Measurements from ENCODE around the gene AACS. TPM values are rescaled to one million over a fixed set of nuclear protein-coding genes. Genes with fewer than 3 reads are reported as not detected.

Gene AACS
- total and polyA plus RNA-seq, 2 of the 8 experiments (the other 6 are each of a cell fraction or from before 2014, with no cell fraction given): 51.9 to 52.4 TPM

- Histone ChIP-seq H2AFZ (ENCODE audit: low read length) (no peak overlapping the region), H2BK20ac (ENCODE audit: low read length) (no peak overlapping the region), H4K5ac (ENCODE audit: insufficient read length, low read depth, low read length) (no peak overlapping the region), H4K20me1 (replicated peaks in 1 of 2; ENCODE audit: control insufficient read depth in 1 of 2, insufficient read depth in 2 of 2, low read length in 2 of 2) (no peaks in the 10 kb centered on the region), H3K79me1 (ENCODE audit: low read depth, low read length) (no peaks in the 10 kb centered on the region; the same call in 1 of the 2 replicates), H3K18ac (ENCODE audit: extremely low read depth, low read length) (no peak overlapping the region), H3K27me3 (replicated peaks in 1 of 4; ENCODE audit: control insufficient read depth in 3 of 4, extremely low read depth in 1 of 4, insufficient read depth in 3 of 4, low read length in 3 of 4) (no peaks in the 10 kb centered on the region), H4K91ac (replicated peaks; ENCODE audit: insufficient read length, low read length) (no peak overlapping the region), H2AK5ac (ENCODE audit: low read depth, low read length) (no peak overlapping the region), H3K9me3 (ENCODE audit: insufficient read depth in 2 of 2, low read depth in 1 of 2, low read length in 1 of 2) (no peaks in the 10 kb centered on the region), H3K9ac (replicated peaks in 1 of 4; ENCODE audit: extremely low read depth in 1 of 4, low read depth in 3 of 4, low read length in 3 of 4) (no peak overlapping the region), H2BK15ac (ENCODE audit: low read length) (no peak overlapping the region), H3K4me3 (ENCODE audit: extremely low read depth in 1 of 4, insufficient read depth in 2 of 4, low read depth in 3 of 4, low read length in 4 of 4) (no peak overlapping the region), H3K56ac (replicated peaks; ENCODE audit: insufficient read length, low read depth, low read length) (no peak overlapping the region), H3K14ac (ENCODE audit: insufficient read length) (no peak overlapping the region), H3K36me3 (ENCODE audit: control insufficient read depth in 2 of 4, insufficient read depth in 4 of 4, low read length in 3 of 4) (no peaks in the 10 kb centered on the region), H2BK12ac (ENCODE audit: low read depth, low read length) (no peak overlapping the region), H3K4me2 (ENCODE audit: insufficient read depth in 1 of 2, low read depth in 2 of 2, low read length in 2 of 2) (no peak overlapping the region), H3K23ac (ENCODE audit: insufficient read length) (no peak overlapping the region), H3K27ac (ENCODE audit: low read depth, low read length) (no peak overlapping the region), H2BK120ac (replicated peaks; ENCODE audit: low read depth, low read length) (no peak overlapping the region), H4K8ac (ENCODE audit: extremely low read depth, insufficient read depth, low read length) (no peak overlapping the region), H3K4me1 (replicated peaks in 1 of 4; ENCODE audit: control insufficient read depth in 3 of 4, insufficient read depth in 4 of 4, low read length in 3 of 4) (no peaks in the 10 kb centered on the region), H3K23me2 (ENCODE audit: low read depth, low read length) (no peaks in the 10 kb centered on the region), H3K79me2 (ENCODE audit: control insufficient read depth in 1 of 2, insufficient read depth in 2 of 2, low read length in 2 of 2) (no peaks in the 10 kb centered on the region), H3K4ac (replicated peaks; ENCODE audit: insufficient read length, low read depth, low read length) (no peak overlapping the region), H2BK5ac (ENCODE audit: low read depth, low read length) (no peak overlapping the region)
- WGBS, 2 experiments (ENCODE audit: extremely low coverage in 1 of 2, insufficient coverage in 1 of 2, insufficient read length in 1 of 2, insufficient replicate concordance in 2 of 2, low coverage in 1 of 2, low lambda C conversion rate in 2 of 2, missing lambda C conversion rate in 1 of 2): 73% methylated on average over 3 of the region's 3 CpGs; no CpG with 5 or more reads in 1 of the 2 experiments
- FAIRE-seq (no peak), DNase-seq (ENCODE audit: low read depth in 1 of 2, low spot score in 2 of 2) (no peak)
- 0 out of 2 replicates have a peak, but pooled peaks have one; percentile 31 for TF ChIP-seq CHD2 (IDR thresholded peaks at IDR 0.05; ENCODE audit: low read length)
- TF ChIP-seq CTBP2 (IDR thresholded peaks at IDR 0.05; ENCODE audit: borderline replicate concordance, insufficient read depth, insufficient read length, low read length): no peak
- TF ChIP-seq KDM1A (IDR thresholded peaks at IDR 0.05; ENCODE audit: borderline replicate concordance, low read length): 0 out of 2 replicates have a peak, but pooled peaks have one; percentile 44
- TF ChIP-seq USF2 (IDR thresholded peaks at IDR 0.05; ENCODE audit: low read length): peak; percentile 73
- POLR2A ChIA-PET (ENCODE audit: partially characterized antibody): interaction anchor here (1.0 kb wide), 1 partner anchor 29 kb away, joined by 3 read pairs; no protein-coding TSS in a partner anchor
- CTCF ChIA-PET (ENCODE audit: partially characterized antibody): interaction anchor here (0.6 to 1.0 kb wide), 2 partner anchors 37 to 620 kb away, joined by 3 read pairs; no protein-coding TSS in a partner anchor
These were observed 94.5 kb downstream of the AACS start for GRCh38 chr12:125159702-125160101.

All from H1 (cell line).